ENCODE data around the gene TOM1L2.

TOM1L2 gene

GRCh38 chr17:17994271-17995069, 22.3 kb upstream of the TOM1L2 start:
- peak; percentile 19 for DNase-seq

DNA sequence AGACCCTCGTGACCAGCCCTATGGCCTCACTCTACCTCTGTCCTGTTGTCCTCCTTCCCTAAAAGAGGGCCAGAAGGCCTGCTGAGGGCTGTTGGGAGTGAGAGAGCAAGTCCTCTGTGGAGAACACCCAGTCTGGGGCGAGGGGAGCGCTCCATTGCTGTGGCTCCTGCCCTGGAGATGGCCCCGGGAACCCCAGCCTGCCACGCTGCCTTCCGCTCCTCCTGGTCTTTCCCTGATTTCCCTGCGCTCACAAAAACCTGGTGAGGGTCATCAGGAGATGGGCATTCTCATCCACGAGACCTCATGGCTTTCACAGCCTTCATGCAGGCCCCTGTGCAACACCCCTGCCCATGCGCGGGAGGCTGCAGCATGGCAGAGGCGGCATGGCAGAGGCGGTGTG, 21.7 kb upstream of the TOM1L2 start:
- DNase-seq, result no peak

GRCh38 chr17:17993366-17993765, 21.2 kb upstream of the TOM1L2 start:
- no peak for DNase-seq

DNA sequence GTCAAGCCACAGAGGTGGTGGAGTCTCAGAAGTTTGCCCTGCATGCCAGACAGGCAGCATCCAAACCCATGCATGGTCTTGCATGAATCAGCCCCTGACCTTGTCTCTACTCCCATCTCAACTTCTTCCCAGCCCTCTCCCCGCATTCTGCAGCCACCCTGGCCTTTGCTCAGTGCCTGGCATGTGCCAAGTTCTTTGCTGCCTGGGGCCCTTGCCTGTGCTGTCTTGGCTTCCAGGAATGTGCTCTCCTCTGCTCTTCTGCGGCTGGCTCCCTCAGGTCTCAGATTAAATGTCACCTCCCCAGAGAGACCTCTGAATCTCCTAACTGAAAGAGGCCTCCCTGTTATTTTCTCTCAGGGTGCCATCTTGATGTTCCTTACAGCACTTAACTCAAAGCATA, 18.1 kb upstream of the TOM1L2 start:
- DNase-seq, result no peak

- DNase-seq, result no peak
These were observed 17.4 kb upstream of the TOM1L2 start for GRCh38 chr17:17989618-17990017.

DNA sequence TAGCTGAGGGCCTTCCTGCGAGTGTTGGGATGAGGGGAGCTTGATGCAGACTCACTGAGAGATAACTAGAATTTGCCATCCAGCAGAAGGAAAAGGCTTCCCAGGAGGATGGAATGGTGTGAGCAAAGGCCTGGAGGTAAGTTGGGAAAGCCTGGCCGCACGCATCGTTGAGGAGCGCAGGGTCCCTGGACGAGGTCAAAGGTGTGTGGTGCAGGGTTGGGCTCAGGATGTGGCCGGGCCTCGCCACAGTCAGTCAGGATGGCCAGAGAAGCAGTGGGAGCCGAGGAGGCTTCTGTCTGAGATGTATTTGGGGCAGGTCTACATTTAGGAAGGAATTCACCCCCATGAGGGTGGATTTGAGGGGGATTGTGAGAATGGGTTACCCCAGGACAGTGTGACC, 16.9 kb upstream of the TOM1L2 start:
- DNase-seq, result no peak

- DNase-seq, result no peak
These were observed 16.3 kb upstream of the TOM1L2 start for GRCh38 chr17:17988427-17988945.

DNA sequence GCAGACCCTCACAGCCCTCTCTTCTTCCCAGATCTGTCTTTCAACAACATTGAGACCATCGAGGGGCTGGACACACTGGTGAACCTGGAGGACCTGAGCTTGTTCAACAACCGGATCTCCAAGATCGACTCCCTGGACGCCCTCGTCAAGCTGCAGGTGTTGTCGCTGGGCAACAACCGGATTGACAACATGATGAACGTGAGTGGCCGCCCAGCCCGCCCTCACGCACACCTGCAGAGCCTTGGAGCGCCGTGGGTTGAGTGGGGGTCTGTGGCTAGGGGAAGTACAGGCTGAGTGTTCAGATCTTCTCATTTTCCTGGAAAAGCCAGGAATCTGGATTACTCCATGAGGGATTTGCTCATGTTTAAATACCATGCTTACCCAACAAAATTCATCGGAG, 15.7 kb upstream of the TOM1L2 start:
- DNase-seq, result no peak

DNA sequence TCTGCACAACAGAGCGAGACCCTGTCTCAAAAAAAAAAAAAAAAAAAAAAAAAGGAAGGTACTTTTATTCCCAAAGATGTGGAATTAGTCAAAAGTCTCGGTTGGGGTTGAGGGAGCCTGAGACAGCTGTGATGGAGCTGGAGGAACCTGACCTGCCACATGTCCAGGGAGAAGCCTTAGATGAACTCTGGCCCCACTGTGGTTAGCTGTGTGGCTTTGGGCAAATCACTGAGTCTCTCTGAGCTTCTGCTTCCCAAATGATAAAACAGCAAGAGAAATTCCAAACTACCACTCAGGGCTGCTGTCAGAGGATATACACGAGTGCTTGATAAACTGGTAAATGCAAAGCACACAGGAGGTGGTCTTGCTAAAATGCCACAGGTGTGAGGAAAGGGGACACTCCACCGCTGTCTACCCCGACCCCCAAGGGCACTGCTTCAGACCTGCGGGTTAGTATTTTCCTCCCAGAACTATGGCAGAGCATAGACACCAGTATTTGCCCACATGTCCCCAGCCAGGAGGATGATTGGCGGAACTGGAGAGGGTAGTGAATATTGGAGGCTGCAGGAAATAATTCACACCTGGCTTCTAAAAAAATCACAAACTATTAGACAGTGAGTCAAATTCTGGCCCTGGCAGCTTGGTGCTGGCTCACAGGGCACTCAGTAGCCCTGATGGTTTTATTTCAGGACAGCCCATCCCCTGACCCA, 15.1 kb upstream of the TOM1L2 start:
- DNase-seq, result no peak

DNA sequence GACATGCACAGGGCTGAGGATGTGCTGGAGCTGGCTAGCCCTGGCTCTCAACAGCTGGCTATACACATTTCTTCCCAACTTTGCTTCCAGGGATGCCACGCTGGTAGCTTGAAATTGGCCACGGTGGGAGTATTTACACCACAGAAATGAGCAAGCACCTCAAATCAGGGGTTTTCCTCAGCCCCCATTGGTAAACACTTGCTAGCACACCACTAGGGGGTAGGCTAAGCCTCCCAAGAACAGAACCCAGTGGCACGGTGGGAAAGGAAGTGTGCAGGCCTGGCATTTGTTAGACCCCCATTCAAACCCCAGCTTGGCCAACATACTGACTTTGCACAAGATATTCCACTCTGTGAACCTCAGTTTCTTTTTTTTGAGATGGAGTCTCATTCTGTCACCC, 13.4 kb upstream of the TOM1L2 start:
- DNase-seq, result no peak

GRCh38 chr17:17985153-17985552, 13.0 kb upstream of the TOM1L2 start:
- no peak for DNase-seq

GRCh38 chr17:17983776-17984175, 11.6 kb upstream of the TOM1L2 start:
- no peak for DNase-seq

DNA sequence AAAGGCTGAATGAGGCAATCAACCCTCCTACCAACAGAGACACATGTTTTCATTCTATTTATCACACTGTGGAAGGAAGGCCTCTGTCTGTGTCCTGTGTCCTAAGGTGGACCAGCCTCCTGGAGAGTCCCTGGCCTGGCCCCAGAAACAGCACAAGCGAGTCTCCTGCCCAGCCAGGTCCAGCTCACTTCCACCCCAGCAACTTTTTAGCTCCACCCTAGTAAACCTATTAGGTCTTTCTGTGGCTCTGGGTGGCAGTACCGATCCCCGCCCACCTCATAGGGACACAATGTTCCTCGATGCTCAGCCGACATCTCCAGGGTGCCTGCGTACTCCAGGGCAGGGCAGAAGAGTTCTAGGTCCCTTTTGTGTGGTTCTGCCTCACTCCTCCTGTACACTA, 11.2 kb upstream of the TOM1L2 start:
- no peak for DNase-seq

- DNase-seq, result no peak
These were observed 10.6 kb upstream of the TOM1L2 start for GRCh38 chr17:17982801-17983200.

DNA sequence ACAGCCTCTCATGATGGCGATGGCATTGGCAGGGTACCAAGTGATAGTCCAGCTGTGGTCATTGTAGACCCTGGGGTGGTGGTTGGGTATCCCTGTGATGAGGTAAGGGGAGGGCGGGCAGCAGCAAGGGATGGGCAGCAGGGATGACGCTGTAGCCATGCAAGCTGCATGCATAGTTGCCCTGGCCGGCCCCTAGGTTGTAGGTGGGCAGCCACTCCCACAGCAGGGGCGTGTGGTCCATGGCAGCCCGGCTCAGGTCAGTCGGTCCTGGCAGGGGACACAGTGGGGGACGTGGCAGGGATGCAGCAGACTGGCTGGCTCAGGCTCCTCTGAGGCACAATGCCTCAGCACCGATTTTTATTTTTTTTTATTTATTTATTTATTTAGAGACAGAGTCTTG, 9.1 kb upstream of the TOM1L2 start:
- no peak for DNase-seq

- DNase-seq, result no peak
These were observed 7.6 kb upstream of the TOM1L2 start for GRCh38 chr17:17979778-17980177.

GRCh38 chr17:17978481-17979424, 6.6 kb upstream of the TOM1L2 start:
- no peak for DNase-seq

DNA sequence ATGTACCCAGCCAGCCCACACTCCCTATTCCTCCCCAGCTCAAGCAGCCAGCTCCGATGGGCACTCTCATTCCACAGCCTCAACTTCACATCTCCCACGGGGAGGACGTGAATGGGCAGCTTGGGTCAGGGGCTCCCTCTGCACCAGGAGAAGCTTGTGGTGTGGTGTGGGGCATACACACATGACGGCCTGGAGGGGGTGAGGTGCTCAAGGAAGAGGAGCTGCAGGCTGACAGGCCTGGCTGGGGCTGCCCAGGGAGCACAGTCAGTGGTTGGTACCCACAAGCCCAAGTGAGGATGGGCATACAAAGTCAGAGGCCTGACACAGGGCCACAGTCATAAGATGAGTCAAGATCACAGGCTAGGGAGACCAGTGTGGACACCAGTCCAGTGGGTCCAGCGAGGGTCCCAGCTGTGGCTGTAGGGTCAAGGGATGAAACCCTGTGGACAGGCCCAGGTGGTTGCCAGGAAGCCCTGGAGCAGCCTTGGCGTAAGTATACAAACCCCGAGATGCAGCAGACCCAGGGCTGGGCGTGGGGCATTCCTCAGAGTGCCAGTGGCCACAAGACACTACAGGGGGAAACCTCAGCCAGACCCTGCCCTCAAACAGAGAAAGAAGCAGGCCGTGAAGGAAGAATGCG, 4.9 kb upstream of the TOM1L2 start:
- DNase-seq, result no peak

DNA sequence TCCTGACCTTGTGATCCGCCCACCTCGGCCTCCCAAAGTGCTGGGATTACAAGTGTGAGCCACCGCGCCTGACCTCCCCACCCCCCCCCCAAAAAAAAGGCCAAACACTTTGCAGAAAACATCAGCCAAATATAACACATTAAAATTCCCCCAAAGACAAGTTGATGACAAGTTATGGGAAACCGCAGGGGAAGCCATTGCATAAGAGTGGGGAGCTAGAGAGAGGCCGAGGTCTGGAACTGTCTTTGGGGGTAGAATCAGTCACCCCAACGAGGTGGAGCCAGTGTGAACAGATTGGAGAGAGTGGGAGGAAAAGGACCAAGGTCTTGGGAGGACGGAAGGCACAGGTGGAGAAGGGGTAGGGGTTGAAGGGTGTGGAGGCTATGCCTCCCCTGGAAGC, 3.2 kb upstream of the TOM1L2 start:
- DNase-seq, result no peak

DNA sequence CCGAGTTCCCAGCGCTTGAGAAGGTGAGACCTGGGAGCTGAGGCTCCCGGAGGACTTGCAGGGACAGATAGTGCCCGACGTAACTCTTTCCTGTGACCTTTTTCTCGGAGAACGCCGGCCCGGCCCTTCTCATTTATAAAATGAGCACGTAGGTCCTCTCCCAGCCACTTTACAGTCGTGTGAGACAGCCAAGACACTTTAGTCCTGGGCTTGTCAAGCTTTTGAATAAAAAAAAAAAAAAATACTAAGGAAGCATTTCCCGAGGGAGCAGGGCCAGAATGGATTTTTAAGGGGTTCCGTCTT, 703 bp upstream of the TOM1L2 start:
- no peak for DNase-seq

DNA sequence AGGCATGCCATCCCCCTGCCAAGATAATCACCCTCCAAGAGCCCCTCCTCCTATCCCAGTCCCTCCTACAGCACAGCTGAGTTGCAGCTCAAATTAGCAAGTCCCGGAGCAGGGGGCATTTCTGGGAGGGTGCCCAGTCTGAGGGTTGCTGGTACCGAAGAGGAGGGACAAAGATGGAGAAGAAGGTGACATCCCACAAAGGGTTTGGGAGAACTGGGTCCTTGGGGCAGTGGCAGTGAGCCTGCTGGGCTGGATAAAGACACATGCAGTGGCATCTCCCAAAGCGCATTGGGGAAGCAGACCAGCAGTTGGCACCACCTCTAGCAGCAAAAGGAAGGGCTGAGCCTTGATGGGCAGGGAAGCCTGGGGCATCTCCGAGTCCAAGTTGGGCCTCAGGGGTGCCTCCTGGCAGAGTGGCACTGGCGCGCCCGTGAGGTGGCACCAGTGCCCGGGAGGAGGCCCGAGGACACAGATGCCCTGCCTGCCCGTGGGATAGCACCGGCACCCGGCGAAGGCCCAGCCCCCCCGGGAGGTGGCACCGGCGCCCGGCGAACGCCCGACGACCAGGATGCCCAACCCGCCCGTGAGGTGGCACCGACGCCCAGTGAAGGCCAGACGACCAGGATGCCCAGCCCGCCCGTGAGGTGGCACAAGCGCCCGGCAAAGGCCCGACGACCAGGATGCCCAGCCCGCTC, 622 bp downstream of the TOM1L2 start:
- no peak for DNase-seq

- DNase-seq, result no peak
These were observed 1.3 kb downstream of the TOM1L2 start for GRCh38 chr17:17970699-17971430.
